IMR-90 (cell line): ENCODE data around the gene SURF2. TPM values are rescaled to one million over a fixed set of nuclear protein-coding genes. Genes with fewer than 3 reads are reported as not detected.

ENCODE experiments used
- microRNA-seq, 2 experiments: library from miRNA; stranded (forward) in 1 of 2; unstranded in 1 of 2; fragments of 10-50 nt in 1 of 2; fragments of <30 nt in 1 of 2; gene quantifications in 1 of 2; microRNA quantifications in 1 of 2; one replicate each; pipeline versions ENCODE3 to v1.1.0; 2013 to 2020; ENCODE audit not compliant: insufficient read depth in 1 of 2, insufficient read length in 1 of 2, unreplicated experiment in 1 of 2
- polyA plus RNA-seq, 3 experiments: library from polyadenylated mRNA; depleted of rRNA; stranded (reverse); fragments of >200 nt; gene quantifications; 2 replicates each; pipeline ENCODE4 v1.2.3, GENCODE V29; 2012; ENCODE audit warnings: low replicate concordance in 1 of 3
- small RNA-seq, 5 experiments: library from RNA; depleted of rRNA; stranded (forward); fragments of <200 nt; gene quantifications; one replicate each; pipeline ENCODE3, GENCODE V24; 2012
- total RNA-seq: library from RNA; depleted of rRNA; stranded (reverse); fragments of >200 nt; gene quantifications from 2 replicates; pipeline ENCODE4 v1.2.3, GENCODE V29; 2012; rRNA removed

The SURF2 gene
- total and polyA plus RNA-seq, 2 of the 4 experiments (the other 2 are of a cell fraction): 9.9 to 16.3 TPM

Small RNA genes lying within 50 kb of the gene (microRNA-seq; reads per million reads assigned to microRNA genes)
- not detected for gene RF00019 (ENCODE audit: insufficient read depth, insufficient read length)
- not detected for gene SNORD24 (ENCODE audit: insufficient read depth, insufficient read length)
- not detected for gene SNORD36A (ENCODE audit: insufficient read depth, insufficient read length)
- gene SNORD36B (ENCODE audit: insufficient read depth, insufficient read length): not detected
- not detected for gene SNORD36C (ENCODE audit: insufficient read depth, insufficient read length)

Small RNA genes lying within 50 kb of the gene (small RNA-seq; reads per million reads assigned to genes)
- gene RF00019 (0 reads per million in 5 experiments), gene SNORD24 (0 reads per million in 5 experiments), gene SNORD36A (0 reads per million in 5 experiments), gene SNORD36B (0 reads per million in 5 experiments), gene SNORD36C (0 reads per million in 5 experiments)

Other genes with a start within 250 kb of the SURF2 start
- 12.2 and 13.1 TPM in 2 replicates for gene RALGDS, start 235.3 kb upstream of the SURF2 start, total RNA-seq
- 36.9 and 37.2 TPM in 2 replicates for gene RALGDS, start 235.3 kb upstream of the SURF2 start, polyA plus RNA-seq (2012; rRNA removed)
- 0.83 and 1.8 TPM in 2 replicates for gene GBGT1, start 192.6 kb upstream of the SURF2 start, total RNA-seq
- gene GBGT1, start 192.6 kb upstream of the SURF2 start, polyA plus RNA-seq (2012; rRNA removed): 2.4 and 3.2 TPM in 2 replicates
- not detected in 2 replicates for gene OBP2B, start 147.3 kb upstream of the SURF2 start, total RNA-seq
- gene OBP2B, start 147.3 kb upstream of the SURF2 start, polyA plus RNA-seq (2012; rRNA removed): not detected in 2 replicates
- gene ABO, start 81.3 kb upstream of the SURF2 start, total RNA-seq: not detected in 2 replicates
- not detected in 2 replicates for gene ABO, start 81.3 kb upstream of the SURF2 start, polyA plus RNA-seq (2012; rRNA removed)
- gene SURF6, start 20.4 kb upstream of the SURF2 start, total RNA-seq: 6.1 and 6.4 TPM in 2 replicates
- 12.8 and 17.2 TPM in 2 replicates for gene SURF6, start 20.4 kb upstream of the SURF2 start, polyA plus RNA-seq (2012; rRNA removed)
- gene MED22, start 8.4 kb upstream of the SURF2 start, total RNA-seq: 6.9 and 7.9 TPM in 2 replicates
- 28.3 and 32.9 TPM in 2 replicates for gene MED22, start 8.4 kb upstream of the SURF2 start, polyA plus RNA-seq (2012; rRNA removed)
- 3,220 TPM in 2 replicates for gene RPL7A, start 8.3 kb upstream of the SURF2 start, total RNA-seq
- 4,034 and 4,096 TPM in 2 replicates for gene RPL7A, start 8.3 kb upstream of the SURF2 start, polyA plus RNA-seq (2012; rRNA removed)
- 10.3 and 15.1 TPM in 2 replicates for gene SURF1, start 63 bp upstream of the SURF2 start, total RNA-seq
- 23.4 and 24.5 TPM in 2 replicates for gene SURF1, start 63 bp upstream of the SURF2 start, polyA plus RNA-seq (2012; rRNA removed)
- 512 and 532 TPM in 2 replicates for gene SURF4, start 19.5 kb downstream of the SURF2 start, total RNA-seq
- gene SURF4, start 19.5 kb downstream of the SURF2 start, polyA plus RNA-seq (2012; rRNA removed): 293 and 307 TPM in 2 replicates
- 0.28 and 0.54 TPM in 2 replicates for gene STKLD1, start 19.8 kb downstream of the SURF2 start, total RNA-seq
- 0.65 and 0.69 TPM in 2 replicates for gene STKLD1, start 19.8 kb downstream of the SURF2 start, polyA plus RNA-seq (2012; rRNA removed)
- gene REXO4, start 61.5 kb downstream of the SURF2 start, total RNA-seq: 16.1 and 18.3 TPM in 2 replicates
- gene REXO4, start 61.5 kb downstream of the SURF2 start, polyA plus RNA-seq (2012; rRNA removed): 21.8 and 23.1 TPM in 2 replicates
- gene ADAMTS13, start 65.8 kb downstream of the SURF2 start, total RNA-seq: under 0.01 and 0.18 TPM in 2 replicates
- 2.8 and 3.1 TPM in 2 replicates for gene ADAMTS13, start 65.8 kb downstream of the SURF2 start, polyA plus RNA-seq (2012; rRNA removed)
- 1.9 and 2.0 TPM in 2 replicates for gene CACFD1, start 103.4 kb downstream of the SURF2 start, total RNA-seq
- 5.9 and 6.6 TPM in 2 replicates for gene CACFD1, start 103.4 kb downstream of the SURF2 start, polyA plus RNA-seq (2012; rRNA removed)
- gene SLC2A6, start 122.5 kb downstream of the SURF2 start, total RNA-seq: 2.9 and 3.1 TPM in 2 replicates
- gene SLC2A6, start 122.5 kb downstream of the SURF2 start, polyA plus RNA-seq (2012; rRNA removed): 8.5 and 9.3 TPM in 2 replicates
- not detected in 2 replicates for gene MYMK, start 168.4 kb downstream of the SURF2 start, total RNA-seq
- not detected in 2 replicates for gene MYMK, start 168.4 kb downstream of the SURF2 start, polyA plus RNA-seq (2012; rRNA removed)
- not detected in 2 replicates for gene ADAMTSL2, start 178.2 kb downstream of the SURF2 start, total RNA-seq
- not detected in 2 replicates for gene ADAMTSL2, start 178.2 kb downstream of the SURF2 start, polyA plus RNA-seq (2012; rRNA removed)